ENCODE data around the gene KCNJ5. TPM values are rescaled to one million over a fixed set of nuclear protein-coding genes. Genes with fewer than 3 reads are reported as not detected.

The KCNJ5 gene
- total and polyA plus RNA-seq, 12 donors: 37.1 to 299 (median 80.4) TPM

- Histone ChIP-seq H3K36me3 (replicated peaks in 1 of 2) (no peaks in the 10 kb centered on the region), H3K9me3 (replicated peaks in 1 of 3) (no peaks in the 10 kb centered on the region), H3K4me1 (replicated peaks in 1 of 2) (peaks cover 0 to 9% of the 10 kb centered on the region in 2 donors), H3K27ac (no peak overlapping the region), H3K27me3 (no peaks in the 10 kb centered on the region), H3K4me3 (no peak overlapping the region)
- DNase-seq: peak; percentile 74 to 87 (median 78)
- intact Hi-C loops (cut with DNase I): no loop called here
- TF ChIP-seq CTCF (IDR thresholded peaks at IDR 0.05) (peak; percentile 65 to 95 (median 76)), POLR2A (IDR thresholded peaks at IDR 0.05) (no peak)
- 21 to 34% (median 23%) methylated on average over 29 to 33 of the region's 33 CpGs for WGBS, 4 donors
Observed at GRCh38 chr11:128859563-128860441, 31.4 kb upstream of the KCNJ5 start.

- H3K4me1 ChIP-seq (replicated peaks in 1 of 2): peaks cover 0 to 9% of the 10 kb centered on the region in 2 donors
- H3K4me3 ChIP-seq: no peak overlapping the region
- H3K9me3 ChIP-seq (replicated peaks in 1 of 3): no peaks in the 10 kb centered on the region
- no peak overlapping the region for H3K27ac ChIP-seq
- 87 to 90% (median 88%) methylated on average over 16 of the region's 16 CpGs for WGBS, 4 donors
- H3K27me3 ChIP-seq: no peaks in the 10 kb centered on the region
- DNase-seq: no peak
- no peaks in the 10 kb centered on the region for H3K36me3 ChIP-seq (replicated peaks in 1 of 2)
- intact Hi-C loops (cut with DNase I): no loop called here
- no peak for TF ChIP-seq POLR2A (IDR thresholded peaks at IDR 0.05)
- TF ChIP-seq CTCF (IDR thresholded peaks at IDR 0.05): no peak
Observed at GRCh38 chr11:128860571-128861361, 30.4 kb upstream of the KCNJ5 start.

GRCh38 chr11:128862406-128862805, 28.8 kb upstream of the KCNJ5 start:
- WGBS, 4 donors: 85 to 92% (median 86%) methylated on average over 8 to 9 of the region's 9 CpGs
- no peaks in the 10 kb centered on the region for H3K36me3 ChIP-seq (replicated peaks in 1 of 2)
- H3K9me3 ChIP-seq (replicated peaks in 1 of 3): no peaks in the 10 kb centered on the region
- intact Hi-C loops (cut with DNase I): no loop called here
- TF ChIP-seq POLR2A (IDR thresholded peaks at IDR 0.05) (no peak), CTCF (IDR thresholded peaks at IDR 0.05) (no peak)
- H3K27me3 ChIP-seq: no peaks in the 10 kb centered on the region
- DNase-seq: no peak
- no peak overlapping the region for H3K27ac ChIP-seq
- H3K4me1 ChIP-seq (replicated peaks in 1 of 2): peaks cover 0 to 9% of the 10 kb centered on the region in 2 donors
- H3K4me3 ChIP-seq: no peak overlapping the region

- Histone ChIP-seq H3K4me3 (no peak overlapping the region), H3K36me3 (replicated peaks in 1 of 2) (no peaks in the 10 kb centered on the region), H3K4me1 (replicated peaks in 1 of 2) (peaks cover 0 to 9% of the 10 kb centered on the region in 2 donors), H3K9me3 (replicated peaks in 1 of 3) (no peaks in the 10 kb centered on the region), H3K27me3 (no peaks in the 10 kb centered on the region), H3K27ac (no peak overlapping the region)
- WGBS, 4 donors: 46 to 66% (median 55%) methylated on average over 4 of the region's 4 CpGs
- TF ChIP-seq POLR2A (IDR thresholded peaks at IDR 0.05): no peak
- no peak for TF ChIP-seq CTCF (IDR thresholded peaks at IDR 0.05)
- no peak for DNase-seq
- intact Hi-C loops (cut with DNase I): no loop called here
Observed at GRCh38 chr11:128862908-128863660, 28.1 kb upstream of the KCNJ5 start.
